Cardiac muscle cell (in vitro differentiated cells and primary cell): ENCODE data around the gene IFNGR1. TPM values are rescaled to one million over a fixed set of nuclear protein-coding genes. Genes with fewer than 3 reads are reported as not detected.

Source experiments
- DNase-seq, 2 donors: peaks; one replicate each; pipeline versions ENCODE4 v3.0.0 to v3.0.0-alpha.2; 2010 to 2017; ENCODE audit warnings: low read depth in 1 of 2, low spot score in 1 of 2
- H3K27ac ChIP-seq: fragments of 200-600 bp; sonication (generic); 2 replicates; pipeline ENCODE4 v1.5.1; 2016
- H3K27me3 ChIP-seq: fragments of 200-600 bp; sonication (generic); 2 replicates; pipeline ENCODE4 v1.6.0; 2016; ENCODE audit warnings: control low read depth
- H3K36me3 ChIP-seq: fragments of 200-600 bp; sonication (generic); 2 replicates; pipeline ENCODE4 v1.5.1; 2016; ENCODE audit warnings: control low read depth
- H3K4me1 ChIP-seq: fragments of 200-600 bp; sonication (generic); 2 replicates; pipeline ENCODE4 v1.8.1; 2017; ENCODE audit warnings: low read depth, mild to moderate bottlenecking, mixed run types
- H3K4me3 ChIP-seq: fragments of 200-600 bp; sonication (generic); 2 replicates; pipeline ENCODE4 v1.5.1; 2016; ENCODE audit warnings: mild to moderate bottlenecking
- H3K9me3 ChIP-seq: fragments of 200-600 bp; sonication (generic); 2 replicates; pipeline ENCODE4 v1.5.1; 2017; ENCODE audit warnings: low read depth, mild to moderate bottlenecking, control low read depth
- CTCF ChIP-seq: IDR thresholded peaks from 2 replicates; pipeline ENCODE4 v1.5.1; 2012; ENCODE audit warnings: low read depth, mild to moderate bottlenecking, low read length
- polyA plus RNA-seq: library from polyadenylated mRNA; unstranded; fragments of >200 nt; fragmentation: Nextera tagmentation; extraction: Ambion mirVana; gene quantifications from 2 replicates; pipeline ENCODE4 v1.2.1, GENCODE V29; 2016
- total RNA-seq: library from RNA; depleted of rRNA; stranded (reverse); fragments of >200 nt; gene quantifications from 2 replicates; pipeline ENCODE4 v1.2.3, GENCODE V29; 2016

Gene IFNGR1
- total and polyA plus RNA-seq, 2 experiments from 2014 or later: 23.2 to 36.9 TPM

- Histone ChIP-seq H3K27ac (no peak overlapping the region), H3K36me3 (no peaks in the 10 kb centered on the region), H3K4me1 (no peaks in the 10 kb centered on the region), H3K9me3 (no peaks in the 10 kb centered on the region), H3K4me3 (no peak overlapping the region), H3K27me3 (no peaks in the 10 kb centered on the region)
- DNase-seq: no peak
- TF ChIP-seq CTCF: no peak
Measured at GRCh38 chr6:137167702-137168377, 51.3 kb downstream of the IFNGR1 start.

GRCh38 chr6:137166247-137167098 is 52.7 kb downstream of the IFNGR1 start:
- no peaks in the 10 kb centered on the region for H3K4me1 ChIP-seq
- no peak overlapping the region for H3K27ac ChIP-seq
- TF ChIP-seq CTCF: no peak
- H3K9me3 ChIP-seq: no peaks in the 10 kb centered on the region
- no peak overlapping the region for H3K4me3 ChIP-seq
- no peaks in the 10 kb centered on the region for H3K27me3 ChIP-seq
- no peaks in the 10 kb centered on the region for H3K36me3 ChIP-seq
- no peak for DNase-seq

GRCh38 chr6:137165375-137166246 is 53.6 kb downstream of the IFNGR1 start:
- H3K27me3 ChIP-seq: no peaks in the 10 kb centered on the region
- H3K4me3 ChIP-seq: no peak overlapping the region
- H3K36me3 ChIP-seq: no peaks in the 10 kb centered on the region
- DNase-seq: peak in 1 of 2 donors; percentile 11
- H3K9me3 ChIP-seq: no peaks in the 10 kb centered on the region
- no peaks in the 10 kb centered on the region for H3K4me1 ChIP-seq
- H3K27ac ChIP-seq: no peak overlapping the region
- TF ChIP-seq CTCF: peak; percentile 23

- DNase-seq: no peak
- H3K36me3 ChIP-seq: no peaks in the 10 kb centered on the region
- H3K4me3 ChIP-seq: no peak overlapping the region
- H3K9me3 ChIP-seq: no peaks in the 10 kb centered on the region
- H3K27ac ChIP-seq: no peak overlapping the region
- TF ChIP-seq CTCF: no peak
- H3K27me3 ChIP-seq: no peaks in the 10 kb centered on the region
- no peaks in the 10 kb centered on the region for H3K4me1 ChIP-seq
Measured at GRCh38 chr6:137163732-137164318, 55.4 kb downstream of the IFNGR1 start.

- no peak for TF ChIP-seq CTCF
- no peak overlapping the region for H3K27ac ChIP-seq
- no peak for DNase-seq
- H3K4me3 ChIP-seq: no peak overlapping the region
- no peaks in the 10 kb centered on the region for H3K4me1 ChIP-seq
- H3K9me3 ChIP-seq: no peaks in the 10 kb centered on the region
- H3K36me3 ChIP-seq: no peaks in the 10 kb centered on the region
- H3K27me3 ChIP-seq: no peaks in the 10 kb centered on the region
Measured at GRCh38 chr6:137162692-137163306, 56.4 kb downstream of the IFNGR1 start.
